CD4-positive, alpha-beta T cell (primary cell): ENCODE data around the gene SPATA9. TPM values are rescaled to one million over a fixed set of nuclear protein-coding genes. Genes with fewer than 3 reads are reported as not detected.

Source experiments
- ATAC-seq: fragments of 200-7000 bp; cut with Tn5 transposase; one replicate; pipeline ENCODE4 v1.10.0; 2022; ENCODE audit warnings: mild to moderate bottlenecking; ENCODE audit not compliant: poor library complexity
- CTCF ChIA-PET: fragments of 350-600 bp; sonication (Branson Sonifier 250); formaldehyde crosslinking; loops from one replicate; lab custom pipeline; 2021; ENCODE audit warnings: antibody characterized with exemption, inconsistent platforms; lab: Charles Lee
- POLR2A ChIA-PET: fragments of 350-600 bp; sonication (Branson Sonifier 250); formaldehyde crosslinking; loops from one replicate; lab custom pipeline; 2021; ENCODE audit warnings: antibody characterized with exemption, inconsistent platforms; lab: Charles Lee
- DNase-seq, 14 experiments: peaks; one replicate each; pipeline ENCODE4 v3.0.0-alpha.2; 2013 to 2020; ENCODE audit warnings: mixed read lengths in 2 of 14
- H3K27ac ChIP-seq, 2 donors: one replicate each; pipeline versions ENCODE4 v1.5.1 to v1.7.0; 2013; ENCODE audit warnings: low read length in 2 of 2, low read depth in 1 of 2, mild to moderate bottlenecking in 1 of 2
- H3K27me3 ChIP-seq, 2 experiments: 1 replicate in 1 of 2; 2 replicates in 1 of 2; pipeline versions ENCODE4 v1.6.1 to v1.7.0; 2013; ENCODE audit warnings: low read length in 2 of 2, control low read depth in 1 of 2, mild to moderate bottlenecking in 1 of 2, moderate library complexity in 1 of 2; ENCODE audit not compliant: insufficient read depth in 2 of 2, control insufficient read depth in 1 of 2
- H3K36me3 ChIP-seq: one replicate; pipeline ENCODE4 v1.6.1; 2013; ENCODE audit warnings: low read length, control low read depth; ENCODE audit not compliant: insufficient read depth
- H3K4me1 ChIP-seq: one replicate; pipeline ENCODE4 v1.6.1; 2013; ENCODE audit warnings: low read length, control low read depth; ENCODE audit not compliant: insufficient read depth
- H3K4me3 ChIP-seq: one replicate; pipeline ENCODE4 v1.5.1; 2013; ENCODE audit warnings: mild to moderate bottlenecking, low read length, moderate library complexity
- H3K9me3 ChIP-seq, 2 experiments: 1 replicate in 1 of 2; 2 replicates in 1 of 2; pipeline versions ENCODE4 v1.6.1 to v1.7.0; 2013; ENCODE audit warnings: low read length in 2 of 2, mild to moderate bottlenecking in 2 of 2, control low read depth in 1 of 2, moderate library complexity in 1 of 2; ENCODE audit not compliant: control insufficient read depth in 1 of 2, insufficient read depth in 1 of 2
- H3K27ac Mint-ChIP-seq: one replicate; pipeline ENCODE4 v1.8.0; 2020; ENCODE audit warnings: mixed read lengths
- H3K27me3 Mint-ChIP-seq: one replicate; pipeline ENCODE4 v1.8.0; 2021; ENCODE audit warnings: mixed read lengths
- H3K36me3 Mint-ChIP-seq: one replicate; pipeline ENCODE4 v1.8.0; 2021; ENCODE audit warnings: low read depth, mixed read lengths
- H3K4me1 Mint-ChIP-seq: one replicate; pipeline ENCODE4 v1.8.0; 2021; ENCODE audit warnings: low read depth, mixed read lengths
- H3K4me3 Mint-ChIP-seq: one replicate; pipeline ENCODE4 v1.8.0; 2020; ENCODE audit warnings: mild to moderate bottlenecking, mixed read lengths
- H3K9me3 Mint-ChIP-seq: one replicate; pipeline ENCODE4 v1.8.0; 2020; ENCODE audit warnings: mixed read lengths
- CTCF ChIP-seq: fragments of 200-600 bp; IDR thresholded peaks from one replicate; pipeline ENCODE4 v1.8.0; 2022; ENCODE audit warnings: antibody characterized with exemption, mild to moderate bottlenecking
- intact Hi-C, 2 experiments: fragments of 100-400 bp; cut with DNase I in 1 of 2; cut with micrococcal nuclease in 1 of 2; formaldehyde crosslinking; loops; one replicate each; pipeline versions ENCODE4 v1.15.1 to v1.9.0; 2023 to 2025; cut with DNase I, micrococcal nuclease
- total RNA-seq, 174 experiments: library from RNA in 2 of 174; stranded (reverse) in 2 of 174; gene quantifications; one replicate each; pipeline ENCODE4 v1.2.3 and lab custom pipeline; 2021 to 2026

The SPATA9 gene
- total RNA-seq, 2 experiments from 2014 or later = not detected

- peak; percentile 44 to 90 (median 62) for DNase-seq
- no peaks in the 10 kb centered on the region for H3K36me3 ChIP-seq
- peak; percentile 98 for ATAC-seq
- intact Hi-C loops = loop anchor here (1.0 to 10.0 kb wide), 3 partner anchors 10 to 1173 kb away; partner anchors contain the start of gene ERAP1 (in 1 of the 2)
- H3K9me3 ChIP-seq = no peaks in the 10 kb centered on the region
- H3K4me1 ChIP-seq = peaks cover 19% of the 10 kb centered on the region
- no peak overlapping the region for H3K4me3 ChIP-seq
- Mint-ChIP-seq H3K4me3 (peak overlapping the region; percentile 9), H3K27ac (peak overlapping the region; percentile 89), H3K27me3 (no peaks in the 10 kb centered on the region), H3K4me1 (peaks cover 42% of the 10 kb centered on the region), H3K36me3 (no peaks in the 10 kb centered on the region), H3K9me3 (peaks cover 4% of the 10 kb centered on the region)
- ChIA-PET CTCF (interaction anchor here (1.4 to 2.2 kb wide), 3 partner anchors 10 to 15 kb away, joined by 5 to 7 read pairs (median 6); partner anchors contain the start of gene RFESD), POLR2A (interaction anchor here (0.7 to 2.4 kb wide), 5 partner anchors 11 to 203 kb away, joined by 3 to 73 read pairs (median 13); partner anchors contain the start of genes ARSK, GPR150, RFESD and SKIC3)
- no peak for TF ChIP-seq CTCF
- no peaks in the 10 kb centered on the region for H3K27me3 ChIP-seq
- H3K27ac ChIP-seq = peak overlapping the region; percentile 16 to 80
Measured at GRCh38 chr5:95631991-95632675, 50.7 kb downstream of the SPATA9 start.

GRCh38 chr5:95631255-95631958 lies 51.4 kb downstream of the SPATA9 start:
- no peaks in the 10 kb centered on the region for H3K36me3 Mint-ChIP-seq
- peaks cover 42% of the 10 kb centered on the region for H3K4me1 Mint-ChIP-seq
- H3K27me3 Mint-ChIP-seq = no peaks in the 10 kb centered on the region
- no peak overlapping the region for H3K4me3 Mint-ChIP-seq
- H3K9me3 ChIP-seq = no peaks in the 10 kb centered on the region
- TF ChIP-seq CTCF = no peak
- H3K9me3 Mint-ChIP-seq = peaks cover 4% of the 10 kb centered on the region
- ATAC-seq (peak; percentile 4), DNase-seq (no peak)
- H3K4me3 ChIP-seq = no peak overlapping the region
- peak overlapping the region; percentile 89 for H3K27ac Mint-ChIP-seq
- no peaks in the 10 kb centered on the region for H3K27me3 ChIP-seq
- peaks cover 19% of the 10 kb centered on the region for H3K4me1 ChIP-seq
- peak overlapping the region in 1 of 2 donors; percentile 80 for H3K27ac ChIP-seq
- CTCF ChIA-PET = interaction anchor here (1.4 to 2.2 kb wide), 3 partner anchors 9 to 15 kb away, joined by 5 to 7 read pairs (median 6); partner anchors contain the start of gene RFESD
- POLR2A ChIA-PET = interaction anchor here (0.7 to 2.4 kb wide), 5 partner anchors 10 to 203 kb away, joined by 3 to 73 read pairs (median 13); partner anchors contain the start of genes ARSK, GPR150, RFESD and SKIC3
- intact Hi-C loops = loop anchor here in 1 of 2 experiments (10.0 kb wide), 1 partner anchor 1173 kb away; the partner anchor contains the start of gene ERAP1
- no peaks in the 10 kb centered on the region for H3K36me3 ChIP-seq

GRCh38 chr5:95630394-95630917 lies 52.3 kb downstream of the SPATA9 start:
- no peak for ATAC-seq
- Mint-ChIP-seq H3K4me1 (peaks cover 42% of the 10 kb centered on the region), H3K27me3 (no peaks in the 10 kb centered on the region), H3K9me3 (peaks cover 4% of the 10 kb centered on the region), H3K27ac (peak overlapping the region; percentile 56), H3K4me3 (no peak overlapping the region), H3K36me3 (no peaks in the 10 kb centered on the region)
- TF ChIP-seq CTCF = no peak
- DNase-seq = no peak
- CTCF ChIA-PET = interaction anchor here (2.2 kb wide), 1 partner anchor 8 kb away, joined by 5 read pairs; no protein-coding TSS in a partner anchor
- Histone ChIP-seq H3K9me3 (no peaks in the 10 kb centered on the region), H3K4me1 (peaks cover 19% of the 10 kb centered on the region), H3K27me3 (no peaks in the 10 kb centered on the region), H3K4me3 (no peak overlapping the region), H3K36me3 (no peaks in the 10 kb centered on the region), H3K27ac (no peak overlapping the region)
- intact Hi-C loops = loop anchor here in 1 of 2 experiments (10.0 kb wide), 1 partner anchor 1174 kb away; the partner anchor contains the start of gene ERAP1
- POLR2A ChIA-PET = interaction anchor here (0.8 to 2.4 kb wide), 4 partner anchors 9 to 76 kb away, joined by 3 to 73 read pairs (median 22); partner anchors contain the start of genes ARSK, GPR150, RFESD and SKIC3
